HEK293T (cell line): ENCODE results near the gene DYNC2LI1.

Source experiments
- BHLHE40 ChIP-seq: fragments of 450-650 bp; IDR thresholded peaks from 2 replicates; pipeline ENCODE4 v1.6.1; 2016; ENCODE audit warnings: mild to moderate bottlenecking, moderate library complexity, borderline replicate concordance
- CTBP1 ChIP-seq: fragments of 450-650 bp; IDR thresholded peaks from 2 replicates; pipeline ENCODE4 v1.6.1; 2016; ENCODE audit warnings: borderline replicate concordance
- ELF4 ChIP-seq: fragments of 450-650 bp; IDR thresholded peaks from 2 replicates; pipeline ENCODE4 v1.6.1; 2017; ENCODE audit warnings: antibody characterized with exemption
- FOXA1 ChIP-seq: fragments of 450-650 bp; IDR thresholded peaks from 2 replicates; pipeline ENCODE4 v1.6.1; 2016; ENCODE audit warnings: mild to moderate bottlenecking
- FOXK2 ChIP-seq: fragments of 450-650 bp; IDR thresholded peaks from 2 replicates; pipeline ENCODE4 v1.6.1; 2016; ENCODE audit warnings: mild to moderate bottlenecking
- FOXM1 ChIP-seq: fragments of 450-650 bp; IDR thresholded peaks from 2 replicates; pipeline ENCODE4 v1.6.1; 2017; ENCODE audit warnings: mild to moderate bottlenecking, borderline replicate concordance
- HDGF ChIP-seq: fragments of 450-650 bp; IDR thresholded peaks from 2 replicates; pipeline ENCODE4 v1.6.1; 2017; ENCODE audit warnings: antibody characterized with exemption, borderline replicate concordance
- NFRKB ChIP-seq: fragments of 450-650 bp; IDR thresholded peaks from 2 replicates; pipeline ENCODE4 v1.6.1; 2016; ENCODE audit warnings: mild to moderate bottlenecking, moderate library complexity
- PKNOX1 ChIP-seq: fragments of 450-650 bp; IDR thresholded peaks from 2 replicates; pipeline ENCODE4 v1.6.1; 2016
- SP1 ChIP-seq: fragments of 450-650 bp; IDR thresholded peaks from 2 replicates; pipeline ENCODE4 v1.6.1; 2017
- SUZ12 ChIP-seq: fragments of 450-650 bp; IDR thresholded peaks from 2 replicates; pipeline ENCODE4 v1.6.1; 2016; ENCODE audit warnings: mild to moderate bottlenecking
- ZNF384 ChIP-seq: fragments of 450-650 bp; IDR thresholded peaks from 2 replicates; pipeline ENCODE4 v1.6.1; 2016

GRCh38 chr2:43796206-43796605, 22.4 kb downstream of the DYNC2LI1 start:
- TF ChIP-seq BHLHE40 (no peak), SP1 (no peak), ZNF384 (no peak), SUZ12 (no peak), ELF4 (no peak), FOXA1 (no peak), HDGF (no peak), CTBP1 (no peak), PKNOX1 (no peak), FOXM1 (no peak), FOXK2 (no peak), NFRKB (no peak)
